IPS-11a (cell line): ENCODE measurements around the gene RHBDL2.
"Not testable (repeated sequence)": the region's sequence is repeated elsewhere in the genome, so short reads cannot be mapped to it uniquely, and the experiment has no call there.

Source experiments
- H3K4me3 ChIP-seq: one replicate; pipeline ENCODE4 v1.5.1; 2013; ENCODE audit warnings: low read depth, low read length, control low read depth

RHBDL2 gene, protein sequence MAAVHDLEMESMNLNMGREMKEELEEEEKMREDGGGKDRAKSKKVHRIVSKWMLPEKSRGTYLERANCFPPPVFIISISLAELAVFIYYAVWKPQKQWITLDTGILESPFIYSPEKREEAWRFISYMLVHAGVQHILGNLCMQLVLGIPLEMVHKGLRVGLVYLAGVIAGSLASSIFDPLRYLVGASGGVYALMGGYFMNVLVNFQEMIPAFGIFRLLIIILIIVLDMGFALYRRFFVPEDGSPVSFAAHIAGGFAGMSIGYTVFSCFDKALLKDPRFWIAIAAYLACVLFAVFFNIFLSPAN

DNA sequence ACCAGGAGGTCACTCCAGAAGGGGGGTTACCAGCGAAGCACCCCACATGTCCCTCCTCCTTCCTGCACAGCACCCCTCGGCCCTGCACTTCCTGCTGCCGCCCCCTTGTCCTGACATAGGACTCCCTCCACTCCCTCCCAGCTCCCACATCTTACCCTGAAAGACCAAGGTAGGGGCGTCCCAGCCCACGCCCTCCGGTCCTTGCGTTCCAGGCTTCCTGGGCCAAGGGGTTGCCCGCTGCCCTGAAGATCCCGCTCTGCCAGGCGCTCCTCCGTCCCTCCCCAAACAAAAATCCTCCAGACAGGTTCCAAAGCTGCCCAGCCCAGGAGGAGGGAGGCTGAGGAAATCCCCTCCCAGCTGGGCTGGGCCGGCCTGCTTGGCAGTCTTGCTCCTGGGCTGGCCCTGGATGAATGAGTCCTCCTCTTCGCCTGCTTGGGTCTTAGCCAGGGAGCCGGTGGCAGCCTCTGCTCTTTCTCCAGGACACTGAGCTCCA is at the start of gene RHBDL2:
Gene RHBDL2 (minus strand): TSS at position 304 of the 493 bp plus-strand sequence. CDS start 22,618 bp downstream, outside the sequence.
- no peak within 1 kb of the TSS for H3K4me3 ChIP-seq

DNA sequence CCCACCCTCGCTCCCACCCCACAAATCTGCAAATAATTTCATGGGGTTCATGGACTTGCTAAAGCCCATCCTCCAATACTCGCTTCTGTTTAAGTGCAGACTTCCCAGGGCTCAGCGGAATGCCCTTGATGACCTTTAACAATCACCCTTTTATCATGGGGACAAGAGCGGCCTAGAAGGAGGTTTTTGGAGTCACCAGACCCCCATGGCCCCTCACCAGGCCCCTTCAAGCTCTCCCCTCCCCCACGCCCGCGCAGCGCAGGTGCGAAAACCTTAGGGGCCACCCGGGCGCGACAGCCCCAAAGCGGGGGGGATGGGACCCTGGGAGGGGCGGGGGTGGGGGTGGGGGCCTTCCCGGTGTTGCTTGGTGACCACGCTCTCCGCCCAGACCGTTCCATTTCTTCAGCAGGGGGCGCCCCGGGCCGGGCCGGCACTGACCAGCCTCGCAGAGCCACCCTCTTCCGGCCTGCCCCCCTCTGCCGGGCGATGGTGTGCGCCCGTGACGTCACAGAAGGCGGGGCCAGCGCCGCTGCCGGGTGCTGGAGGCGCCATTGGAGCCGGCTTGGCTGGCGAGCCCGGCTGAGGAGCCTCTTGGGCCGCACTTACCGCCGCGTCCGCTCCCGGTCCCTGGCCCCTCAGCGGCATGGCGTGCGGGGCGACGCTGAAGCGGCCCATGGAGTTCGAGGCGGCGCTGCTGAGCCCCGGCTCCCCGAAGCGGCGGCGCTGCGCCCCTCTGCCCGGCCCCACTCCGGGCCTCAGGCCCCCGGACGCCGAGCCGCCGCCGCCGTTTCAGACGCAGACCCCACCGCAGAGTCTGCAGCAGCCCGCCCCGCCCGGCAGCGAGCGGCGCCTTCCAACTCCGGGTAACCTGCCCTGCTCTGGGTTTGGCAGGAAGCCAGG is 49.4 kb upstream of the RHBDL2 start, which contains the start of gene AKIRIN1:
Gene AKIRIN1 (plus strand): TSS at position 539 of the 900 bp plus-strand sequence. CDS start 105 bp downstream, at position 644.
- H3K4me3 ChIP-seq = peak within 1 kb of the TSS; percentile 99

DNA sequence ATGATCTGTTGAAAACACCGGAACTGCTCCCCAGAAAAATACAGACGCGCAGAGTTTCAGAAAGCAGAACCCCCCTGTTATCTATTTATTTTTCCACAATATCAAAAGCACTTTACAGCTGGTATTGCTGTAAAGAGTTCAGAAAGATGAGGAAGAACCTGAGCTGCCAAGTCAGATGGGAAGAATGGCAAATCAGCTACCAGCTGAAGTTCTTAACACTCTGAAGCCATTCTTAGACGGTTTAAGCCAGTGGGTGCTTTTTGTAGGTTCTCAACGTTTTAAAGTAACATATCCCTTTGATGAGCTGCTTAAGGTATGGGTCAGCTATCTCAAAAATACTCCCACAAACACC is 48.7 kb upstream of the RHBDL2 start:
- H3K4me3 ChIP-seq = peak overlapping the region; percentile 10

DNA sequence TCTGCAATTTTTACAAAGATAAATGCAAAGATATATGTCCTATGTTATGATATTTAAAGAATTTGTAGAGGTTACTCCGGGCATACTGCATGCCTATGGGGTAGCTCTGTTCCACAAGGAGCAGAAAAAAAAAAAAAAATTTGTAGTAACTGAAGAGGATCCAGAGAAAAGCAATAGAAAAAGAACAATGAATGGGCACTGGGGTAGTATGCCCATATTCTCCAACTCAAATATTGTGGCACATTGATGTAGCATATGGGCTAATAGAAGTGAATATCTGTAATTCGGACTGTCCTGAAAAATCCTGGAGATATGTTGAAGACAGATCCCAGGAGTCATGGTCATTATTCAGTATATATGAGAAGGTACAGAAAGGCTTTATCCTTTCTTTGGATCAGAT is 48.3 kb upstream of the RHBDL2 start:
- no peak overlapping the region for H3K4me3 ChIP-seq

DNA sequence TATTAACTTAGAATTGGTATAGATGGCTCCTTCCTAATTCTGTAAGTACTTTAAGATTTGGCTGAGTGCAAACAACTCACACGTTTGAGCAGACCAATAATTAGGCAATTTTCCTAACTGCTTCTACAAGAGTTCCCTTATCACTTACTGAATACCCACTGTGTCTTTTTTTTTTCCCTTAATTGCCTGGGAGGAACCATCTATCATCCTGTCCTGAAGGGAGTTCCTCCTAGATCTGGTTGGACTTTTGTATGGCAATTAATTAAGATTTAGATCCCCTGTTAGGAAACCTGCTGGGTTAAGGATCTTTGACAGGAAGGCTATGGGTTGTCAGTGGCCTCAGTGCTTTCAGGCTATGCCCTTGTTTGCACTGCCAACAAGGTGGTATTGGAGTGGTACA is 37.8 kb upstream of the RHBDL2 start:
- not testable (repeated sequence) for H3K4me3 ChIP-seq

DNA sequence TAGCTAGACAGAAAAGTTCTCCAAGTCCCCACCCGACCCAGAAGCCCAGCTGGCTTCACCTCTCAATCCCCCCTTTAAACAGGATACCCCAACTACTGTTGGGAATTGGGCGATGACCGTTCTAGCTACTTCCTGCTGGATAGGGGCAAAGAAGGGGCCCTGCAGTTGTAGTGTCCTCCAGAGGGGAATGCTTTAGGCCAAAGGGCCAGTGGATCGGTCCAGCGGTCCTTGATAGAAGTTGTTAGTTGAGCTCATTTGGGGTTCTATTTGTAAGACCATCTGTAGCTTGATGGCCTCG is 36.6 kb upstream of the RHBDL2 start:
- not testable (repeated sequence) for H3K4me3 ChIP-seq

DNA sequence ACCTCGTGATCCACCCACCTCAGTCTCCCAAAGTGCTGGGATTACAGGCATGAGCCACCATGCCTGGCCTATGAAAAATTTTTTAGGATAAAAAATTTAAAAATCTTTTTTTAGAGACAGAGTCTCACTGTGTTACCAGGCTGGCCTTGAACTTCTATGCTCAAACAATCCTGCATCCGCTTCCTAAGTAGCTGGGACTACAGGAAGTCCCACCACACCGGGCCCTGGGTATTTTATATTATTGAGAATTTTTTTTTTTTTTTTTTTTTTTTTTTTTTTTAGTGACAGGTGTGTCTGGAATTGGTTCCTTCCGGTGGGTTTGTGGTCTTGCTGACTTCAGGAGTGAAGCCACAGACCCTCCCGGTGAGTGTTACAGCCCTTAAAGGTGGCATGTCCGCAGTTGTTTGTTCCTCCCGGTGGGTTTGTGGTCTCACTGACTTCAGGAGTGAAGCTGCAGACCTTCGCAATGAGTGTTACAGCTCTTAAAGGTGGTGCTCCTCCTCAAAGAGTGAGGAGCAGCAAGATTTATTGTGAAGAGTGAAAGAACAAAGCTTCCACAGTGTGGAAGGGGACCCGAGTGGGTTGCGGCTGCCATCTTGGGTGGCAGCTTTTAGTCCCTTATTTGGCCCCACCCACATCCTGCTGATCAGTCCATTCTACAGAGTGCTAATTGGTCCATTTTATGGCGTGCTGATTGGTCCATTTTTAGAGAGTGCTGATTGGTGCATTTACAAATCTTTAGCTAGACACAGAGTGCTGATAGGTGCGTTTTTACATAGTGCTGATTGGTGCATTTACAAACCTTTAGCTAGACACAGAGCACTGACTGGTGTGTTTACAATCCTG is 36.0 kb upstream of the RHBDL2 start:
- not testable (repeated sequence) for H3K4me3 ChIP-seq

DNA sequence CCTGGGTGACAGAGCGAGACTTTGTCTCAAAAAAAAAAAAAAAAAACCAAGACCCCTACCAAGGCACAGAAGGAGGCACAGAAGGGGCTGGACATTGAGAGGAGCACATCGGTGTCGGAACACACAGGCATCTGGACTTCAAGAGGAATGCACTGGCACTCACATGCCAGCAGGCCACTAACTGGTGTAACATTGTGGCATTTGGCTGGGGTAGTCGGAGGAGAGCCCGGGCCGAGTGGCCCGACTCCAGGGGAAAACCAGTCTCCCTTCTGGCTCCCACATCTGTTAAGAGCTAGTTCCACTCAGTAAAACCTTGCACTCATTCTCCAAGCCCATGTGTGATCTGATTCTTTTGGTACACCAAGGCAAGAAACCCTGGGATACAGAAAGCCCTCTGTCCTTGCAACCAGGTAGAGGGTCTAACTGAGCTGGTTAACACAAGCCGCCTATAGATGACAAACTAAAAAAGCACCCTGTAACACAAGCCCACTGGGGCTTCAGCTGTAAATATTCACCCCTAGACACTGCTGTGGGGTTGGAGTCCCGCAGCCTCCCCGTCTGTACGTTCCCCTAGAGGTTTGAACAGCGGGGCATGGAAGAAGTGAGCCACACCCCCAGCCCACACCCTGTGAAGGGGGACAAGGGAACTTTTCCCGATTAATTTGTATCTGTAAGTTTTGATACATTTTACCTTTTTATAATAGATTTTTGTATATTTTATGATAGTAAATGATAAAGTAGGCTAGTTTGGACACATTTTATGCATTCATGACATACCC is 32.2 kb upstream of the RHBDL2 start:
- no peak overlapping the region for H3K4me3 ChIP-seq

DNA sequence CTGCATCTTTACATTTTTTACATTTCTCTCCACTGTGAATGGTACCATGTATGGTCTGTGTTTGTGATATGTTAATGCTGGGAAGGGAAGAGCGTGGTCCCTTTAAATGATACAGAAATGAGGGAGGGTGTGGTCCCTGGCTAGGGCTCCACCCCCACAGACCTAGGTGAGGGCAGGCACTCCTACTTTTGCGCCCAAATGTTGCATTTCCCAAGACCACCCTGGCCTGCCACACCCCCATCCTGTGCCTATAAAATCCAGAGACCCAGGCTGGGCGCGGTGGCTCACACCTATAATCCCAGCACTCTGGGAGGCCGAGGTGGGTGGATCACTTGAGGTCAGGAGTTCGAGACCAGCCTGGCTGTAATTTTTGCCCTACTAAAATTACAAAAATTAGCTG is 31.5 kb upstream of the RHBDL2 start:
- not testable (repeated sequence) for H3K4me3 ChIP-seq

DNA sequence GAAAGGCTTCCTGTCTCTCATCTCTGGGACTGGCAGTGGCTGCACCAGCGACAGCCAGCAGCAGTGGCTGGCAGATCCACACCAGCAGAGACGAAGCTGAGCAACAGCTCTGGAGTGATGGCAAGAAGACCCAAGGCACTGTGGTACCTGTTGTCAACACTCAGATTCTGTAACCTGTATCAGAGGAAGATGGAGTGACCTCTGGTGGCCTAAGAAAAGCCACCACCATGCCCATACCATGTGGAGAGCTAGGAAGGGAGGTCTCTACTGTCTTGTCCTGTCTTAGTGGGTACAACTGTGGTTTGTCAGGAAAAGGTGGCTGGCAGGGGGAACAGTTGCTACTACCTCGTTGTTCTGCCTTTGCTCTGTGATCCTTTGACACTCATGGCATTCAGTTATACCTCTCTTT is 22.5 kb upstream of the RHBDL2 start:
- no peak overlapping the region for H3K4me3 ChIP-seq

DNA sequence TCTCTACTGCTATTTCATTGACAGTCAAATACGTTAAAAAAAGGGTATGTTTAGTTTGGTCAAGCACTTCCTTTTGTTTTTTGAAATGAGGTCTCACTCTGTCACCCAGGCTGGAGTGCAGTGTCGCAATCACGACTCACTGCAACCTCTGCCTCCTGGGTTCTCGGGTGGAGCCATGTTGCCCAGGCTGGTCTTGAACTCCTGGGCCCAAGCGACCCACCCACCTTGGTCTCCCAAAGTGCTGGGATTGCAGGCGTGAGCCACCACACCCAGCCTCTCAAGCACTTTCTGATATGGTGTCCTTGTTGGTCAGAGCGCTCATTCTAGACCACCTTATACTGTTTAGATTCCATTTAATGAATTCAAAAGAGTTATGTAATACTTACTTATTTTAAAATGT is 20.9 kb upstream of the RHBDL2 start:
- H3K4me3 ChIP-seq = no peak overlapping the region

DNA sequence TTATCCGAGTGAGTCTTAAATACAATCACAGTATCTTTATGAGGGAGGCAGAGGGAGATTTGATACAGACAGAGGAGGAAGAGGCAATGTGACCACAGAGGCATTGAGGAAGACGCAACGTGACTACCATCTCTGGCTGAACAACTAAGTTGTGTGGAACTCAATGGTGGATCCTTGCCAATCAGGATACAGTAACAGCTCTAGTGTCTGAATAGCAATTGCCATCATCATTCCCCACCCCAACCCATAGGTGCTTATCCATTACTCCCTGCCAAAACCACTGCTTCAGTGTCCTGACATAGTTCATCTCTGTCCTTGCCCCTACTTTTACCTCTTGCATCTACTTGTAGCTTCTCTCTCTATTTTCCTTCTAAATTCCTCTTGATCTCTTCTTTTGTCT is 20.5 kb upstream of the RHBDL2 start:
- H3K4me3 ChIP-seq = no peak overlapping the region

DNA sequence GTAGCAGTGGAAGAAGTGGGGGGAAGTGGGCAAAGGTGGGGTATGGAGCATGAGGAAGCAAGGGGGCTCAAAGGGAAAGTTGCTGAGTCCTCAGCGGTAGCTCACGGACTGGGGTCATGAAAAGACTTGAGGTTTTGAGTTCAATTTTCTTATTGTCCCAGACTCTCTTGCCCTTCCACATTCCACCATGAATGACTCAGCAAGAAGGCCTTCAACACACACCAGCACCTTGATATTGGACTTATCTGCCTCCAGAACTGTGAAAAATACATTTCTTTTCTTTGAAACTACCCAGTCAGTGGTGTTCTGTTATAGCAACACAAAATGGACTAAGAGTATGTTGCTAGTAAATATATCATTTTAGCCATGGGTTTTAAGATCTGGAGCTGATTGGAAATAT is 17.3 kb upstream of the RHBDL2 start:
- H3K4me3 ChIP-seq = no peak overlapping the region

DNA sequence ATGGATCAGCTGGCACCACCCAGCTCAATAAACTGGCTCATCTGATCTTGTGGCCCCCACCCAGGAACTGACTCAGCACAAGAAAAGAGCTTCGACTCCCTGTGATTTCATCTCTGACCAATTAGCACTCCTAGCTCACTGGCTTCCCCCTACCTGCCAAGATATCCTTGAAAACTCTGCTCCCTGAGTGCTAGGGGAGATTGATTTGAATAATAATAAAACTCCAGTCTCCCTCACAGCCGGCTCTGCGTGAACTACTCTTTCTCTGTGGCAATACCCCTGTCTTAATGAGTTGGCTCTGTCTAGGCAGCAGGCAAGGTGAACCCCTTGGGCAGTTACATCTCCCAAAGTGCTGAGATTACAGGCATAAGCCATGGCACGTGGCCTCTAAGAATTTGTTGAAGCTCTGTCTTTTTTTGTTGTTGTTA is 11.8 kb upstream of the RHBDL2 start:
- no peak overlapping the region for H3K4me3 ChIP-seq

DNA sequence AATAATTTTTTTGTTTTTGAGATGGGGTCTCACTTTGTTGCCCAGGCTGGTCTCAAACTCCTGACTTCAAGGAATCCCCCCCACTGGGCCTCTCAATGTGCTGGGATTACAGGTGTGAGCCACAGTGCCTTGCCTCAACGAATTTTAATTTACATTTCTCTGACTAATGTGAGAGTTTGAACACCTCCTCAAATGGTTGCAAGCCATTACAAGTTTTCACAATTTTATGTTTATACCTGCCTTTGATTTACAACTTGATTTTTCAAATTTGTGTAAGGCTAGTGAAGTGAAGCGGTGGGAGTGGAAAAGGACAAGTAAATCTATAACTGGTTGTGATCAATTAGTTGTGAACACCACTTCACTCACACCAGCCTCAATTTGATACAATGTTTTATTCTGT is 8.9 kb upstream of the RHBDL2 start:
- no peak overlapping the region for H3K4me3 ChIP-seq

DNA sequence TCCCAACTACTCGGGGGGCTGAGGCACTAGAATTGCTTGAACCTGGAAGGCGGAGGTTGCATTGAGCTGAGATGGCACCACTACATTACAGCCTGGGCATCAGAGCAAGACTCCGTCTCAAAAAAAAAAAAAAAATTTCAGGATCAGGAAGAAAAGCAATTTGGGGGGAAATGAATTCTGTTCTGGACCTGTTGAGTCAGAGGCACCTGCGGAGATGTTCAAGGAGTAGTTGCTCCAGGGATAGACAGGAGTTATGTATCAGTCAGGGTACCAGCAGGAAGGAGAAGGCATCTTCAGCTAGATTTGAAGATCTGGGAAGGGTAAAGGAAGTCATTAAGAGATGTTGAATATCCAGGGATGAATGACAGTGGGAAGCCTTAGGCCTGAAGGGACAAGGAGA is 2.9 kb upstream of the RHBDL2 start:
- H3K4me3 ChIP-seq = no peak overlapping the region

DNA sequence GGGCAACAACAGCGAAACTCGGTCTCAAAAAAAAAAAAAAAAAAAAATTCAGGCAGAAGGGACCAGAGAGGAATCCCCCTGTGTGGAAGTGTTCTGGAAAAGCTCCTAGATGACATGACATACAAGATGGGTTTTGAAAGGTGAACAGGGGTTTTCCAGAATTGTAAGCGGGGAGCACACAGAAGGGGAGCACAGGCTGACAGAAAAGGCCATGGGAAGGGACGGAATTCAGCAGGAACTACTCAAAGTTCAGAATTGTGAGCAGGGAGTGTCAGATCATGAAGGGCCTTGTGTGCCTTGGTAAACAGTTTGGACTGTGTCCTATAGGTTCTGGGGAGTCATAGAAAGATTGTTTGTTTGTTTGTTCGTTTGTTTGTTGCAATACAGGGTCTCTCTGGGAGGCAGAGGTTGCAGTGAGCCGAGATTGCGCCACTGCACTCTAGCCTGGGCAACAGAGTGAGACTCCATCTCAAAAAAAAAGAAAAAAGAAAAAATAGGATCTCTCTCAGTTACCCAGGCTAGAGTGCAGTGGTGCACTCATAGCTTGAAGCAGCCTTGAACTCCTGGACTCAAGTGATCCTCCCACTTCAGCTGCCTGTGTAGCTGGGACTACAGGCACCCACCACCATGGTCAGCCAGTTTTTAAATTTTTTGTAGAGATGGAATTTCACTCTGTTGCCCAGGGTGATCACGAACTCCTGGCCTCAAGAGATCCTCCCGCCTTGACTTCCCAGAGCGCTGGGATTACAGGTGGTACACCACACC is 1.2 kb upstream of the RHBDL2 start:
- H3K4me3 ChIP-seq = no peak overlapping the region

DNA sequence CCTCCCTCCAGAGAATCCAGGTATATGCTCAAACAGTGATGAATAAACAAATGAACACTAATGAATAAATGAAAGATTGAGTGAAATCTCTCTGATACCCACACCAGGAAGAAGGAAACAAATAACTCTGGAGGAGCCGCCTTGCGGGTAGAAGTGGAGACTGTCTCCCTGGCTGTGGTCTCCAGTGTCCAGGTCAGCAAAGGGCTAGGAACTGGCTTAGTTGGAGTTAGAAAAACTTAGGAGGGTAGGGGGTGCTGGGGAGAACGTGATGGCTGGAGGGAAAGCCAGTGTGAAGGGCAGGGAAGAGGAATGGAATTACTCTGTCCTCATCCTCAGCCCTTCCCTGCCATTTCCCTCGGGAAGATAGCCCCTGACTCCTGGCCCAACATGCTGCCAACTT is 537 bp downstream of the RHBDL2 start:
- no peak overlapping the region for H3K4me3 ChIP-seq

DNA sequence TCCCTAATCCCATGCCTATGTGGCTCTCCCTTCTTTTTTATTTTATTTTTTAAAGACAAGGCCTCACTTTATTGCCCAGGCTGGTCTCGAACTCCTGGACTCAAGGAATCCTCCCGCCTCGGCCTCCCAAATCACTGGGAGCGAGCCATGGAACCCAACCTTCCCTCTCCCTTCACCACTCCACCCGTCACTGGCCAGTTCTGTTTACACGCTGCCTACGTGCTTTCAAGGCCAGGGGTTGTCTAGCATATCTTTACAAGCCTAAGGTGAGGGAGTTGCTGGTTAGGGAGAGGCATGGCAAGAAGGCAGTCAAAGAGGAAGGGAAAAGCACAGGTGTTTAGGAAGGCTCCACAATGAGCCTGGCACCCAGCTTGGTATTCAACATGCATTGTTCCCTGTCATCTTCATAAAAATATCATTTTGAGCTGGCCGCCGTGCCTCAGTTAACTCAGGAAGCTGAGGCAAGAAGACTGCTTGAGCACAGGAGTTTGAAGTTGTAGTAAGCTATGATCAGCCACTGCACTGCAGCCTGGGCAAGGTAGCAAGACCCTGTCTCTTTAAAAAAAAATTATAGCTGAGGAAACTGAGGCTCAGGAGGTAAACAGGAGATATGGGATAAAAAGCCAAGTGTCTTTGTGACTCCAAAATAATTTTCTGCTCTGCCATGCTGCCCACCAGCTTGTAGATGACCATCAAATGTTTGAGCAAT is 1.1 kb downstream of the RHBDL2 start:
- no peak overlapping the region for H3K4me3 ChIP-seq
